ENCODE results near the gene DR1. TPM values are rescaled to one million over a fixed set of nuclear protein-coding genes. Genes with fewer than 3 reads are reported as not detected.
"Not testable (repeated sequence)": the region's sequence is repeated elsewhere in the genome, so short reads cannot be mapped to it uniquely, and the experiment has no call there.

The DR1 gene
- total and polyA plus RNA-seq, 8 donors = 3.3 to 26.0 (median 14.0) TPM

- 86 to 88% methylated on average over 1 of the region's 1 CpG for WGBS, 2 donors
- no peaks in the 10 kb centered on the region for H3K27me3 ChIP-seq
- intact Hi-C loops (cut with DNase I) = no loop called here
- H3K4me1 ChIP-seq = no peaks in the 10 kb centered on the region
- H3K4me3 ChIP-seq = no peak overlapping the region
- no peak for FAIRE-seq
- ATAC-seq = no peak
- no peak for TF ChIP-seq CTCF (IDR thresholded peaks at IDR 0.05)
- H3K27ac ChIP-seq = no peak overlapping the region
- H3K36me3 ChIP-seq = no peaks in the 10 kb centered on the region
- DNase-seq = no peak
- H3K9me3 ChIP-seq = no peaks in the 10 kb centered on the region
Measured at GRCh38 chr1:93369734-93370133, 24.0 kb downstream of the DR1 start.

GRCh38 chr1:93374334-93375106 is 28.8 kb downstream of the DR1 start:
- DNase-seq (no peak), FAIRE-seq (no peak), ATAC-seq (no peak)
- Histone ChIP-seq H3K9me3 (no peaks in the 10 kb centered on the region), H3K36me3 (no peaks in the 10 kb centered on the region), H3K4me1 (no peaks in the 10 kb centered on the region), H3K4me3 (no peak overlapping the region), H3K27ac (no peak overlapping the region), H3K27me3 (no peaks in the 10 kb centered on the region)
- 99% methylated on average over 5 of the region's 5 CpGs for WGBS, 2 donors
- intact Hi-C loops (cut with DNase I) = no loop called here
- no peak for TF ChIP-seq CTCF (IDR thresholded peaks at IDR 0.05)

DNA sequence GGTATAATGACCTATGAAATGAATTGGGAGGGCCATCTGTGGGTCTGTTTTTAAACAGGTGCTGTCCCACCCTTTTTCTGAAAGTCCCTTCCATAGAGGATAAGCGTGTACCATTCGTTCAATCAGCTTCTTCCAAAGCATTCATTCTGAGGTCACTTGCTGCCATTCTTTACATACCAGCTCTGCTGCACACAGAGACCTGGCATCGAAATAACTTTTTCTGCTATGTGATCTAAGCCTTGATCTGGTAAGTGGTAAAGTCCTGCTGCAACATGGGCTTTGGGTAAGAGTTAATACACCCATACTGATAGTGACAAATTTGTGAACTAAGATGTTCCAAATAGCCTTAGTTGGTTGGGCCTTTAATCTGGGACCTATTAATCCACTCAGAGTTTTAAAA is 38.9 kb downstream of the DR1 start:
- H3K9me3 ChIP-seq = no peaks in the 10 kb centered on the region
- no peaks in the 10 kb centered on the region for H3K4me1 ChIP-seq
- H3K36me3 ChIP-seq = no peaks in the 10 kb centered on the region
- no peaks in the 10 kb centered on the region for H3K27me3 ChIP-seq
- FAIRE-seq (no peak), DNase-seq (no peak), ATAC-seq (no peak)
- WGBS, 2 donors = 91 to 92% methylated on average over 3 of the region's 3 CpGs
- no peak for TF ChIP-seq CTCF (IDR thresholded peaks at IDR 0.05)
- no peak overlapping the region for H3K27ac ChIP-seq
- intact Hi-C loops (cut with DNase I) = no loop called here
- no peak overlapping the region for H3K4me3 ChIP-seq

DNA sequence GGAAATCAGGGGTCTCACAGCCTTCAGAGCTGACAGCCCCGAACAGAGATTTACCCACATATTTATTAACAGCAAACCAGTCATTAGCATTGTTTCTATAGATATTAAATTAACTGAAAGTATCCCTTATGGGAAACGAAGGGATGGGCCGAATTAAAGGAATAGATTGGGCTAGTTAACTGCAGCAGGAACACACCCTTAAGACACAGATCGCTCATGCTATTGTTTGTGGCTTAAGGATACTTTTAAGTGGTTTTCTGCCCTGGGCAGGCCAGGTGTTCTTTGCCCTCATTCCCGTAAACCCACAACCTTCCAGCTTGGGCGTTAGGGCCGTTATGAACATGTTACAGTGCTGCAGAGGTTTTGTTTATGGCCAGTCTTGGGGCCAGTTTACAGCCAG is 40.6 kb downstream of the DR1 start:
- DNase-seq; H3K36me3 ChIP-seq; H3K27me3 ChIP-seq; H3K4me3 ChIP-seq; H3K4me1 ChIP-seq; ATAC-seq; H3K27ac ChIP-seq; H3K9me3 ChIP-seq; intact Hi-C loops (cut with DNase I); FAIRE-seq: not testable (repeated sequence)
- 93 to 98% methylated on average over 7 of the region's 7 CpGs for WGBS, 2 donors

DNA sequence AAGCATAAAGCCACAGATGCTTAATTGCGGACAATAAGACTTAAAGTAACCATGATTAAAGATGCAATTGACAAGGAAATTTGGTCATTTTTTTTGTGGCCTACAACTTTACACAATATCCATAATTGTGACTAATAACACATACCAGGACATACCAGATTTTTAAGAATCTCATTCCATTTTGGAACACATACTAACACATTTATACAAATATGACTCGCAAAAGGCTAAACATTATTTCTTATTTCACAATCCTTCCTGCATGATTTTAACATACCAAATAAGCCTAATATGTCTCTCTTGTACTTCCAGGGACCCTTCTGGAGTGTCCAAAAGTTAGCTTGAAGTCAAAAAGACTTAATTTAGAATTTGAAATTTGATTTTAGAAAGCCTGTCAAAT is 48.8 kb downstream of the DR1 start:
- Histone ChIP-seq H3K4me3 (no peak overlapping the region), H3K4me1 (no peaks in the 10 kb centered on the region), H3K27ac (no peak overlapping the region), H3K36me3 (no peaks in the 10 kb centered on the region), H3K9me3 (no peaks in the 10 kb centered on the region), H3K27me3 (no peaks in the 10 kb centered on the region)
- TF ChIP-seq CTCF (IDR thresholded peaks at IDR 0.05) = no peak
- FAIRE-seq (no peak), ATAC-seq (no peak), DNase-seq (no peak)
- WGBS, 2 donors = 97 to 99% methylated on average over 2 of the region's 2 CpGs
- intact Hi-C loops (cut with DNase I) = no loop called here

Data from pancreas (tissue), 10 donors.